Hepatocyte (in vitro differentiated cells): Measurements from ENCODE around the gene ZNF44. TPM values are rescaled to one million over a fixed set of nuclear protein-coding genes. Genes with fewer than 3 reads are reported as not detected.

Experiments
- DNase-seq: peaks from one replicate; pipeline ENCODE4 v3.0.0-alpha.2; 2016; ENCODE audit warnings: low spot score
- H2AFZ ChIP-seq: fragments of 200-600 bp; sonication (generic); 2 replicates; pipeline ENCODE4 v1.6.0; 2016; ENCODE audit warnings: antibody characterized with exemption, mild to moderate bottlenecking
- H3K27ac ChIP-seq: fragments of 200-600 bp; sonication (generic); 2 replicates; pipeline ENCODE4 v1.5.1; 2016; ENCODE audit warnings: mild to moderate bottlenecking
- H3K27me3 ChIP-seq: fragments of 200-600 bp; sonication (generic); 2 replicates; pipeline ENCODE4 v1.6.1; 2016
- H3K36me3 ChIP-seq: fragments of 200-600 bp; sonication (generic); replicated peaks from 2 replicates; pipeline ENCODE4 v1.5.1; 2016; ENCODE audit warnings: low read depth; ENCODE audit not compliant: insufficient read depth
- H3K4me1 ChIP-seq: fragments of 200-600 bp; sonication (generic); 2 replicates; pipeline ENCODE4 v1.5.1; 2016; ENCODE audit warnings: mild to moderate bottlenecking, moderate library complexity; ENCODE audit not compliant: insufficient read depth
- H3K4me2 ChIP-seq: fragments of 200-600 bp; sonication (generic); 2 replicates; pipeline ENCODE4 v1.6.0; 2016
- H3K4me3 ChIP-seq: fragments of 200-600 bp; sonication (generic); 2 replicates; pipeline ENCODE4 v1.5.1; 2016; ENCODE audit warnings: mild to moderate bottlenecking
- H3K79me2 ChIP-seq: fragments of 200-600 bp; sonication (generic); 2 replicates; pipeline ENCODE4 v1.6.0; 2017; ENCODE audit warnings: mild to moderate bottlenecking
- H3K9me2 ChIP-seq: fragments of 200-600 bp; sonication (generic); replicated peaks from 2 replicates; pipeline ENCODE4 v1.6.0; 2017; ENCODE audit warnings: mild to moderate bottlenecking; ENCODE audit not compliant: insufficient read depth
- H3K9me3 ChIP-seq: fragments of 200-600 bp; sonication (generic); 2 replicates; pipeline ENCODE4 v1.5.1; 2016; ENCODE audit warnings: low read depth, mild to moderate bottlenecking
- H4K20me1 ChIP-seq: fragments of 200-600 bp; sonication (generic); 2 replicates; pipeline ENCODE4 v1.6.0; 2016; ENCODE audit warnings: mild to moderate bottlenecking; ENCODE audit not compliant: insufficient read depth, poor library complexity, severe bottlenecking
- CTCF ChIP-seq: fragments of 200-600 bp; sonication (generic); IDR thresholded peaks from 2 replicates; pipeline ENCODE4 v1.5.1; 2016; ENCODE audit warnings: antibody characterized with exemption, mild to moderate bottlenecking; ENCODE audit not compliant: poor library complexity
- EZH2 ChIP-seq: fragments of 200-600 bp; sonication (generic); IDR thresholded peaks from 2 replicates; pipeline ENCODE4 v1.6.1; 2016; ENCODE audit warnings: antibody characterized with exemption, mild to moderate bottlenecking, borderline replicate concordance
- EZH2phosphoT487 ChIP-seq: fragments of 200-600 bp; sonication (generic); IDR thresholded peaks from one replicate; pipeline ENCODE4 v1.6.1; 2018; ENCODE audit warnings: antibody characterized with exemption, mild to moderate bottlenecking, low read depth, moderate library complexity; ENCODE audit not compliant: unreplicated experiment, severe bottlenecking
- WGBS: methylation state at CpG from one replicate; pipeline ENCODE4 v1.1.6; 2016; ENCODE audit warnings: low lambda C conversion rate; ENCODE audit errors: missing lambda C conversion rate; 5-methylcytosine and 5-hydroxymethylcytosine counted together
- polyA plus RNA-seq: library from polyadenylated mRNA; unstranded; fragments of >200 nt; fragmentation: Nextera tagmentation; extraction: Ambion mirVana; gene quantifications from 2 replicates; pipeline ENCODE4 v1.2.1, GENCODE V29; 2016
- total RNA-seq: library from RNA; depleted of rRNA; stranded (reverse); fragments of >200 nt; gene quantifications from 2 replicates; pipeline ENCODE4 v1.2.3, GENCODE V29; 2014

ZNF44 gene
- total and polyA plus RNA-seq, 2 experiments from 2014 or later: 9.9 to 10.9 TPM

GRCh38 chr19:12237143-12237839 lies 57.4 kb downstream of the ZNF44 start:
- Histone ChIP-seq H3K4me3 (no peak overlapping the region), H3K9me2 (no peaks in the 10 kb centered on the region), H3K9me3 (no peaks in the 10 kb centered on the region), H3K27ac (no peak overlapping the region), H3K4me1 (no peaks in the 10 kb centered on the region), H3K36me3 (no peaks in the 10 kb centered on the region), H3K27me3 (no peaks in the 10 kb centered on the region), H3K4me2 (no peak overlapping the region), H3K79me2 (no peaks in the 10 kb centered on the region), H4K20me1 (no peaks in the 10 kb centered on the region), H2AFZ (no peak overlapping the region)
- no peak for TF ChIP-seq CTCF
- TF ChIP-seq EZH2: no peak
- TF ChIP-seq EZH2phosphoT487: no peak
- no peak for DNase-seq
- 96% methylated on average over 34 of the region's 37 CpGs for WGBS

- Histone ChIP-seq H4K20me1 (no peaks in the 10 kb centered on the region), H3K4me3 (no peak overlapping the region), H3K9me2 (no peaks in the 10 kb centered on the region), H3K4me1 (no peaks in the 10 kb centered on the region), H3K4me2 (no peak overlapping the region), H3K27ac (no peak overlapping the region), H3K79me2 (no peaks in the 10 kb centered on the region), H2AFZ (no peak overlapping the region), H3K9me3 (no peaks in the 10 kb centered on the region), H3K36me3 (no peaks in the 10 kb centered on the region), H3K27me3 (no peaks in the 10 kb centered on the region)
- DNase-seq: no peak
- WGBS: 94% methylated on average over 3 of the region's 3 CpGs
- no peak for TF ChIP-seq EZH2
- TF ChIP-seq CTCF: no peak
- TF ChIP-seq EZH2phosphoT487: no peak
These were observed 61.7 kb downstream of the ZNF44 start for GRCh38 chr19:12232961-12233360.

GRCh38 chr19:12230751-12231733 lies 63.6 kb downstream of the ZNF44 start:
- Histone ChIP-seq H2AFZ (no peak overlapping the region), H4K20me1 (no peaks in the 10 kb centered on the region), H3K79me2 (no peaks in the 10 kb centered on the region), H3K27me3 (no peaks in the 10 kb centered on the region), H3K36me3 (no peaks in the 10 kb centered on the region), H3K27ac (no peak overlapping the region), H3K4me3 (no peak overlapping the region), H3K4me1 (no peaks in the 10 kb centered on the region), H3K9me3 (no peaks in the 10 kb centered on the region), H3K9me2 (no peaks in the 10 kb centered on the region), H3K4me2 (no peak overlapping the region)
- no peak for TF ChIP-seq EZH2
- TF ChIP-seq EZH2phosphoT487: no peak
- no peak for TF ChIP-seq CTCF
- 95% methylated on average over 6 of the region's 6 CpGs for WGBS
- no peak for DNase-seq
